Uterus (tissue), 2 donors: Measurements from ENCODE around the gene FAM98B.

ENCODE experiments used
- POLR2A ChIP-seq, 2 donors: fragments of 450-650 bp; IDR thresholded peaks; one replicate each; pipeline ENCODE4 v1.6.1; 2016; ENCODE audit warnings: antibody characterized with exemption in 2 of 2, mild to moderate bottlenecking in 1 of 2, moderate library complexity in 1 of 2
- TF ChIP-seq, protein P1 (sequence below), 4 experiments: fragments of 200-600 bp in 2 of 4; fragments of 450-650 bp in 2 of 4; sonication (generic) in 2 of 4; IDR thresholded peaks; one replicate each; pipeline ENCODE4 v1.5.1; 2016 to 2019; ENCODE audit warnings: antibody characterized with exemption in 4 of 4, mild to moderate bottlenecking in 2 of 4, moderate library complexity in 1 of 4

DNA sequence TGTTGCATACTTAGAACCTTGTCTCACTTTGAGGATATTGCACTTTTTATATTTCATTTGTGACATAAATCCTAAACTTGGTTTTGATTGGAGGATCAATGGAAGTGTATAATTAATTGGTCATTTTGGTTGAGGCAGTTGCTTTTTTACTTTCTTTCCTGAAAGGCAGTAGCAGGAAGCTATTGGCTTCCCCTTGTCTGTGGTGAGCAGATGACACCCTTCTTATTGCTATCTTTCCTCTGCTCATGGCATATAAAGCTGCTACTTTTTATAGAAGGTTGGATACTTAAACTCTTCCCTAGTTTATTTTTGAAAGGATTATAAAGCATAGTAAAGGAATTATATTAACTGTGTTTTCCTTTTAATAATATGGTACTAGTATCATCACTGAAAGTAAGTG, 28.6 kb downstream of the FAM98B start:
- TF ChIP-seq, protein P1, sequence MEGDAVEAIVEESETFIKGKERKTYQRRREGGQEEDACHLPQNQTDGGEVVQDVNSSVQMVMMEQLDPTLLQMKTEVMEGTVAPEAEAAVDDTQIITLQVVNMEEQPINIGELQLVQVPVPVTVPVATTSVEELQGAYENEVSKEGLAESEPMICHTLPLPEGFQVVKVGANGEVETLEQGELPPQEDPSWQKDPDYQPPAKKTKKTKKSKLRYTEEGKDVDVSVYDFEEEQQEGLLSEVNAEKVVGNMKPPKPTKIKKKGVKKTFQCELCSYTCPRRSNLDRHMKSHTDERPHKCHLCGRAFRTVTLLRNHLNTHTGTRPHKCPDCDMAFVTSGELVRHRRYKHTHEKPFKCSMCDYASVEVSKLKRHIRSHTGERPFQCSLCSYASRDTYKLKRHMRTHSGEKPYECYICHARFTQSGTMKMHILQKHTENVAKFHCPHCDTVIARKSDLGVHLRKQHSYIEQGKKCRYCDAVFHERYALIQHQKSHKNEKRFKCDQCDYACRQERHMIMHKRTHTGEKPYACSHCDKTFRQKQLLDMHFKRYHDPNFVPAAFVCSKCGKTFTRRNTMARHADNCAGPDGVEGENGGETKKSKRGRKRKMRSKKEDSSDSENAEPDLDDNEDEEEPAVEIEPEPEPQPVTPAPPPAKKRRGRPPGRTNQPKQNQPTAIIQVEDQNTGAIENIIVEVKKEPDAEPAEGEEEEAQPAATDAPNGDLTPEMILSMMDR (IDR thresholded peaks at IDR 0.05): no peak
- TF ChIP-seq POLR2A (IDR thresholded peaks at IDR 0.05): no peak
